ENCODE results near the gene P2RX7. TPM values are rescaled to one million over a fixed set of nuclear protein-coding genes. Genes with fewer than 3 reads are reported as not detected.
"Not testable (repeated sequence)": the region's sequence is repeated elsewhere in the genome, so short reads cannot be mapped to it uniquely, and the experiment has no call there.

The P2RX7 gene
- total RNA-seq, 1 donor from 2014 or later = 6.2 TPM

DNA sequence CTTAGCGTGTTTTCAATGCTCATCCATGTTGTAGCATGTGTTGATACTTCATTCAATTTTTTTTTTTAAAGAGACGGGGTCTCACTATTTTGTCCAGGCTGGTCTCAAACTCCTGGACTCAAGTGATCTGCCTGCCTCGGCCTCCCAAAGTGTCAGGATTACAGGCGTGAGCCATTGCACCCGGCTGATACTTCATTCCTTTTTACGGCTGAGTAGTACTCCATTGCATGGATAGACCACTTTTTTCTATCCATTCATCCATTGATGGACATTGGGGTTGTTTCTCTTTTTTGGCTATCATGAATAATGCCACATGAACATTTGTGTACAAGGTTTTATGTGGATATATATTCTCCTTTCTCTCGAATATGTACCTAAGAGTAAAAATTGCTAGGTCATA, 1.2 kb downstream of the P2RX7 start:
- H3K4me1 Mint-ChIP-seq = peaks cover 57% of the 10 kb centered on the region
- intact Hi-C loops (cut with micrococcal nuclease) = loop anchor here (1.0 kb wide), 1 partner anchor 10 kb away; no protein-coding TSS in a partner anchor
- peaks cover 14% of the 10 kb centered on the region for H3K36me3 Mint-ChIP-seq (ENCODE audit: low read depth)
- peak overlapping the region; percentile 92 for H3K4me3 Mint-ChIP-seq
- H3K27me3 Mint-ChIP-seq = no peaks in the 10 kb centered on the region
- H3K9me3 Mint-ChIP-seq = peaks cover 7% of the 10 kb centered on the region
- no peak for DNase-seq
- H3K27ac Mint-ChIP-seq = peak overlapping the region; percentile 49

DNA sequence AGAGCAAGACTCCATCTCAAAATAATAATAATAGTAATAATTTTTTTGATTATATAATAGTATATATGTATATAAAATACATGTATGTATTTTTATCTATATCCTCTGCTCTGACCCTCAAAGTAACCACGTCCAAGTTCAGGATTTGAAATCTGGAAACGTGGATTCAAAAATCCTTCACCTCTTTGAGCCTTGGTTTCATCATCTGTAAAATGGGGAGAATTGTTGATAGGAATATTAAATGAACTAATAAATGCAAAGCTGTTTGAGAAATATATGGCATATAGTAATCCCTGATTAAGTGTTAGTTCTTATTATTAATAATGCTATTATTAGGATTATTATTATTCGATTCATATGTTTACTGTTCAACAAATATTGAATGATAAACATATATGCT, 2.6 kb downstream of the P2RX7 start:
- H3K4me1 Mint-ChIP-seq = peaks cover 46% of the 10 kb centered on the region
- H3K27ac Mint-ChIP-seq = no peak overlapping the region
- no peaks in the 10 kb centered on the region for H3K27me3 Mint-ChIP-seq

DNA sequence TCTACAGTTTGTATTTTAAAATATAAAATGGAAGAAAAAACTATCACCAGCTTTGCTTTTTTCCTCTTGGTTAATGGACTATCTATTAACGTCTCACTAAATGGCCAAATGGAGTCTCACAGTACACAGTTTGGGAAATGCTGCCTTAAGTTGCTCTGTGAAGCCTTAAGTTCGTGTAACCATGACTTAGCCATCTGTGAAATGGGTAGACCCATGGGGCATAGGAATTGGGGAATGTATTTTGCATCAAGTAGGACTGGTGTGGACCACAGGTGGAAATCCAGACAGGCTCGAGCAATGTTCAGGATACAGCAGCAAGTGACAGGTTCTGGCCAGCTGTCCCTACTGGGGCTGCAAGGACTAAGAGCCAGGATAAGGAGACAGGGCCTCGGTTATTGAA, 4.8 kb downstream of the P2RX7 start:
- Mint-ChIP-seq H3K36me3 (ENCODE audit: low read depth) (peaks cover 21% of the 10 kb centered on the region), H3K27me3 (no peaks in the 10 kb centered on the region), H3K4me3 (no peak overlapping the region), H3K27ac (no peak overlapping the region), H3K4me1 (peaks cover 26% of the 10 kb centered on the region), H3K9me3 (peaks cover 3% of the 10 kb centered on the region)
- DNase-seq = no peak
- intact Hi-C loops (cut with micrococcal nuclease) = no loop called here

More for the DNA sequence above, 2.6 kb downstream of the P2RX7 start:
- Mint-ChIP-seq H3K4me3 (peak overlapping the region; percentile 51), H3K36me3 (ENCODE audit: low read depth) (peaks cover 12% of the 10 kb centered on the region), H3K9me3 (peaks cover under 1% of the 10 kb centered on the region)
- intact Hi-C loops (cut with micrococcal nuclease) = no loop called here
- no peak for DNase-seq

DNA sequence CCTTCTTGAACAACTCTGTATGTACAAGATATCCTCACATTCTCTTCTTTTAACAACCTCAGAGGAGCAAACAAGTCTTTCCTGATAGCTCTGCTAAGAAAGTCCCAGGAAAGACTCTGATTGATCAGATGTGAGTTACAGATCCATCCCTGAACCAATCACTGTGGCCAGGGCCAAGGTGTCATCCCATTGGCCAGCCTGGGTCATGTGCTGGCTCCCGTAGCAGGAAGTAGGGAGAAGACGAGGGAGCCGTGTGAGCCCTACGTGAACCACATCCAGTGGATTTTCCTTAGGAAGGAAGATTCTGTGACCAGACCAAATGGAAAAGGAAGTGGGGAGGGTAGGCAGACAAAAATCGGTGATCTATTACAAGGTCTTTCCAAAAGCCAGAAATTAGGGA, 5.6 kb downstream of the P2RX7 start:
- intact Hi-C loops (cut with micrococcal nuclease) = no loop called here
- Mint-ChIP-seq H3K4me3 (no peak overlapping the region), H3K4me1 (peaks cover 19% of the 10 kb centered on the region), H3K36me3 (ENCODE audit: low read depth) (peaks cover 23% of the 10 kb centered on the region), H3K27me3 (no peaks in the 10 kb centered on the region), H3K9me3 (peaks cover 5% of the 10 kb centered on the region), H3K27ac (no peak overlapping the region)
- no peak for DNase-seq

DNA sequence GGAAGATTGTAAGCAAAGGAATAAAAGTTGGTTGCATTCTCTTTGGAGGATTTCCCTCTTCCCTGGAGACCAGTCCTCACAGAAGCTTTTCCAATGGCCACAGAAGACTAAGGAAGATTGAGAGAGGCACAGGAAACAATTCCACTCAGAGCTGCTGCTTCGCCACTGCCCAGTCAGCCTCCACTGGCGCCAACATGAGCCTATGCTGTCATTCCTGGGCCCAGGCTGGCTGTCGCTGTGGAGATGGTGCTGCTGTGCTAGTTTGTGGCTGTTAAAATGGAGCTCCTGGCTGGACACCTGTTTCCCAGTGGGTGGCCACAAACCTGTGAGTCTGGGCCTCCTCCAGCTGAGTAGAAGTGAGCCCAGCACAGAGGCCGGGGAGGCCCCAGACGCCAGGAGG, 6.6 kb downstream of the P2RX7 start:
- Mint-ChIP-seq H3K27me3 (no peaks in the 10 kb centered on the region), H3K27ac (no peak overlapping the region), H3K4me1 (peaks cover 18% of the 10 kb centered on the region), H3K4me3 (no peak overlapping the region), H3K36me3 (ENCODE audit: low read depth) (peaks cover 23% of the 10 kb centered on the region), H3K9me3 (peaks cover 5% of the 10 kb centered on the region)
- intact Hi-C loops (cut with micrococcal nuclease) = no loop called here
- no peak for DNase-seq

DNA sequence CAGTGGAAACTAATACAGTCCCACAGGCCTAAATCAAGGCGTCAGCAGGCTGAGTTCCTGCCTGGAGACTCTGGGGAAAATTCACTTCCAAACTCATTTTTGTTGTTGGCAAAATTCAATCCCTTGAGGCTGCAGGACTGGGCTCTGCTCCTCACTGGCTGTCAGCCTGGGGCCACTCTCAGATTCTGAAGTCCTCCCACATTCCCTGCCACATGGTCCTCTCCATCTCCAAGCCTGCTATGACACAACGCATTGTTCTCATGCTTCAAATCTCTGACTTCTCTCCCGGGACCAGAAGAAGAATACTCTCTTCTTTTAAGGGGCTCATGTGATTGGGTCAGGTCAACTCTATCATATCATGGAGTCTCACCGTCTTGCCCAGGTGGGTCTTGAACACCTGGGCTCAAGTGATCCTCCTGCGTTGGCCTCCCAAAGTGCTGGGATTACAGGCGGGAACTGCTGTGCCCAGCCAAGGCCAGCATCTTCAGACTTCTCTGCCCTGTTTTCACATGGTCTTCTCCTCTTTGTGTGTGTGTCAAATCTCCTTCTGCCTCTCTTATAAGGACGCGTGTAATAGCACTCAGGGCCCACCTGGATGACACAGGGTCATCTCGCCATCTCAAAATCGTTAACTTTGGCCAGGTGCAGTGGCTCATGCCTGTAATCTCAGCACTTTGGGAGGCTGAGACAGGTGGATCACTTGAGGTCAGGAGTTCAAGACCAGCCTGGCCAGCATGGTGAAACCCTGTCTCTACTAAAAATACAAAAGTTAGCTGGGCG, 9.7 kb downstream of the P2RX7 start:
- intact Hi-C loops (cut with micrococcal nuclease) = loop anchor here (5.0 kb wide), 1 partner anchor 70 kb away; the partner anchor contains the start of gene P2RX4
- no peak for DNase-seq
- H3K27me3 Mint-ChIP-seq = no peaks in the 10 kb centered on the region
- peak overlapping the region; percentile 21 for H3K27ac Mint-ChIP-seq
- peaks cover 40% of the 10 kb centered on the region for H3K36me3 Mint-ChIP-seq (ENCODE audit: low read depth)
- H3K9me3 Mint-ChIP-seq = peaks cover 13% of the 10 kb centered on the region
- H3K4me3 Mint-ChIP-seq = no peak overlapping the region
- H3K4me1 Mint-ChIP-seq = peaks cover 32% of the 10 kb centered on the region

DNA sequence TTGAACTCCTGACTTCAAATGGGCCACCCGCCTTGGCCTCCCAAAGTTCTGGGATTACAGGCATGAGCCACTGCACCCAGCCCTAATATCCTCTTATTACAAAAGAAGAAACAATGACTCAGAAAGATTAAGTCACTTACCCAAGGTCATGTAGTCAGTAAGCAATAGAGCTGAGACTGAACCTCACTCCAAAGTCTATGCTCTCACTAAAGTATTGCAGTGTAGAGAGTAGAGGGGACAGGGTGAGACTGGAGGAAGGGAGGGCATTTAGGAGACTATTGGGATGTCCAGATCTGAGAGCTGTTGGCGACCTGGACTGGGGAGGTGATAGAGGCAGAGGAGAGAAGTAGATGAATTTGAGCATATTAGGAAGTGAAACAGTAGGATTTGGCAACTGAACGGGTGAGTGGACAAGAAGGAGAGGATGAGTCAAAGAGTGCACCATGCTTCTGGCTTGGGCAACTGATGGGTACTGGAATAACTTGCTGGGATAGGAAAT, 11.8 kb downstream of the P2RX7 start:
- DNase-seq = no peak
- no peaks in the 10 kb centered on the region for H3K27me3 Mint-ChIP-seq
- peaks cover 40% of the 10 kb centered on the region for H3K36me3 Mint-ChIP-seq (ENCODE audit: low read depth)
- peaks cover 13% of the 10 kb centered on the region for H3K9me3 Mint-ChIP-seq
- H3K4me3 Mint-ChIP-seq = peak overlapping the region; percentile 52
- peak overlapping the region; percentile 86 for H3K27ac Mint-ChIP-seq
- intact Hi-C loops (cut with micrococcal nuclease) = loop anchor here (1.0 to 5.0 kb wide), 2 partner anchors 11 to 68 kb away; partner anchors contain the start of gene P2RX4
- peaks cover 28% of the 10 kb centered on the region for H3K4me1 Mint-ChIP-seq

DNA sequence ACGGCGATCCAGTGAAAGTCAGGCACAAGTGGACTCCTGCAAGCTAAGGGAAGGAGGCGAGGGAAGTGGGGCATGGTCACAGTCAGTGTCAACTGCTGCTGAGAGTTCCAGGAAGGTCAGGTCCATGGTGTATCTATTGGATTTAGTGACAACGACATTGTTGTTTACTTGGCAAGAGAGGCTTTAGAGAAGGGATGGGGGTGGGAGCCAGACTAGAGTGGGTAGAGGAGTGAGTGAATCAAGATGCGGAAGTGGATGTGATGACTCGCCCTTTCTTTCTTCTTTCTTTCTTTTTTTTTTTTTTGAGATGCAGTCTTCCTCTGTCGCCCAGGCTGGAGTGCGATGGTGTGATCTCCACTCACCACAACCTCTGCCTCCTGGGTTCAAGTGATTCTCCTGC, 12.5 kb downstream of the P2RX7 start:
- intact Hi-C loops (cut with micrococcal nuclease) = loop anchor here (1.0 kb wide), 1 partner anchor 16 kb away; no protein-coding TSS in a partner anchor
- Mint-ChIP-seq H3K4me1 (peaks cover 26% of the 10 kb centered on the region), H3K9me3 (peaks cover 13% of the 10 kb centered on the region), H3K27ac (peak overlapping the region; percentile 86), H3K36me3 (ENCODE audit: low read depth) (peaks cover 43% of the 10 kb centered on the region), H3K27me3 (no peaks in the 10 kb centered on the region), H3K4me3 (peak overlapping the region; percentile 52)
- DNase-seq = peak; percentile 76

DNA sequence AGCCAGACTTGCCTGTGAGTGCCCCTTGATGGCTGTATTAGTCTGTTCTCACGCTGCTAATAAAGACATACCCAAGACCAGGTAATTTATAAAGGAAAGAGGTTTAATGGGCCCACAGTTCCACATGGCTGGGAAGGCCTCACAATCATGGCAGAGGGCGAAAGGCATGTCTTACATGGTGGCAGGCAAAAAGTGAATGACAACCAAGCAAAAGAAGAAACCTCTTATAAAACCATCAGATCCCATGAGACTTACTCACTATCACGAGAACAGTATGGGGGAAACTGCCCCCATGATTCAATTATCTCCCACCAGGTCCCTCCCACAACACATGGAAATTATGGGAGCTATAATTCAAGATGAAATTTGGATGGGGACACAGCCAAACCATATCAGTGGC, 16.6 kb downstream of the P2RX7 start:
- intact Hi-C loops (cut with micrococcal nuclease); DNase-seq; H3K27me3 Mint-ChIP-seq; H3K27ac Mint-ChIP-seq; H3K4me3 Mint-ChIP-seq; H3K9me3 Mint-ChIP-seq: not testable (repeated sequence)
- peaks cover 20% of the 10 kb centered on the region for H3K4me1 Mint-ChIP-seq
- peaks cover 30% of the 10 kb centered on the region for H3K36me3 Mint-ChIP-seq (ENCODE audit: low read depth)

DNA sequence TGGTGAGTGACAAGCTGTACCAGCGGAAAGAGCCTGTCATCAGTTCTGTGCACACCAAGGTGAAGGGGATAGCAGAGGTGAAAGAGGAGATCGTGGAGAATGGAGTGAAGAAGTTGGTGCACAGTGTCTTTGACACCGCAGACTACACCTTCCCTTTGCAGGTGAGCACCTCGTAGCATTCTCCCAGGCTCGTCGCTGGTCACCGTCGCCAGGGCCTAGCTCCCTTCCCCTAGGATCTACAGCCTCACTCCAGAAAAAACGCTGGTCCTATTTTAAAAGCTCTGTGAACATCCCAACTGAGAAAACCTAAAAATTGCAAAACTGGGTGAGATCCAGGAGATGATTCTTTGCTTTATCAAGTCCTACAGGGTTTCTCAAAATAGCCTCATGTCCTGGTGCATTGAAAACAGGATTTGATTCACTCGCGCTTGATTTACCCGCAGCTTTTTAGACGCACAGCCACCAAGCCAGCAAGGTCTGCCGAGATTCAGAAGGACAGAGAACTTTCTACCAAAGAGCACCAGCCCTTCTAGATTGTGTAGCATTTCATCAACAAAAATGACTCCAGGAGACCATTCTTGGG, 22.2 kb downstream of the P2RX7 start:
- Mint-ChIP-seq H3K27me3 (no peaks in the 10 kb centered on the region), H3K36me3 (ENCODE audit: low read depth) (peaks cover 43% of the 10 kb centered on the region), H3K9me3 (peaks cover 4% of the 10 kb centered on the region), H3K4me1 (peaks cover 2% of the 10 kb centered on the region), H3K4me3 (no peak overlapping the region), H3K27ac (no peak overlapping the region)
- intact Hi-C loops (cut with micrococcal nuclease) = no loop called here
- DNase-seq = no peak

DNA sequence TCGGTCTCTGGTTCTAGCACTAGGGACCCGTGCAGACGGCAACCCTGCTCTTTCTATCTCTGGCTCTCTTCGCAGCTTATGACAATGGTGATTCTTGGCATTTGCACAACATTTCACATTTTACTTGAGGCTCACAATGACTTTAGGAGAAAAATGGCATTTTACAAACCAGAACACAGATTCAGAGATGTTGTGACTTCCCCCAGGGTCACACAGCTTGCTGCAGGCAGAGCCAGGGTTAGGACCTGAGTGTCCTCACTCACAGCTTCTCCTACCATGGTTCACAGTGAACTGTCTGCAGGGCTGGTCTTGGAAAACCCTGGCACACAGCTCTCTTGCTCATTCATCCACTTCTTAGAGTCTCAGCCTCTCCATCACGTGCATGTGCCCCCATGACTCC, 23.7 kb downstream of the P2RX7 start:
- no peak overlapping the region for H3K4me3 Mint-ChIP-seq
- intact Hi-C loops (cut with micrococcal nuclease) = no loop called here
- H3K36me3 Mint-ChIP-seq (ENCODE audit: low read depth) = peaks cover 47% of the 10 kb centered on the region
- DNase-seq = no peak
- peaks cover 4% of the 10 kb centered on the region for H3K9me3 Mint-ChIP-seq
- no peak overlapping the region for H3K27ac Mint-ChIP-seq
- H3K27me3 Mint-ChIP-seq = no peaks in the 10 kb centered on the region
- peaks cover 2% of the 10 kb centered on the region for H3K4me1 Mint-ChIP-seq

DNA sequence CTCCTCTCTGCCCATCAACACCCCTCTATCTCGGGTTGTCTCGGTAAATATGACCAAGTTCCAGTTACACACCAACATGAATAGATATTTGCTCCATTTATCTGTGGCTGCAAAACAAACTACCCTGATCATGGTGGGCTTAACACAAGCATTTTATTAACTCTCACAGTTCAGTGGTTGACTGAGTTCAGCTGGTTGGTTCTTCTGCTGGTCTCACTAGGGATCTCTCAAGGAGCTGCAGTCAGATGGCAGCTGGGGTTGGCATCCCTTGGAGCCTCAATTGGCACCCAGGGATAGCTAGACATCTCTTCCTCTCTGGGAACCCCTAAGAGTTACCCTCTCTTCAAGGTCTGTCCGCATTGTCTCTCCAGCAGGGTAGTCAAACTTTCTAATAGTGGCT, 25.4 kb downstream of the P2RX7 start:
- Mint-ChIP-seq H3K27ac (no peak overlapping the region), H3K4me1 (peaks cover 2% of the 10 kb centered on the region), H3K9me3 (peaks cover 4% of the 10 kb centered on the region), H3K36me3 (ENCODE audit: low read depth) (peaks cover 53% of the 10 kb centered on the region), H3K4me3 (no peak overlapping the region), H3K27me3 (no peaks in the 10 kb centered on the region)
- no peak for DNase-seq
- intact Hi-C loops (cut with micrococcal nuclease) = no loop called here

DNA sequence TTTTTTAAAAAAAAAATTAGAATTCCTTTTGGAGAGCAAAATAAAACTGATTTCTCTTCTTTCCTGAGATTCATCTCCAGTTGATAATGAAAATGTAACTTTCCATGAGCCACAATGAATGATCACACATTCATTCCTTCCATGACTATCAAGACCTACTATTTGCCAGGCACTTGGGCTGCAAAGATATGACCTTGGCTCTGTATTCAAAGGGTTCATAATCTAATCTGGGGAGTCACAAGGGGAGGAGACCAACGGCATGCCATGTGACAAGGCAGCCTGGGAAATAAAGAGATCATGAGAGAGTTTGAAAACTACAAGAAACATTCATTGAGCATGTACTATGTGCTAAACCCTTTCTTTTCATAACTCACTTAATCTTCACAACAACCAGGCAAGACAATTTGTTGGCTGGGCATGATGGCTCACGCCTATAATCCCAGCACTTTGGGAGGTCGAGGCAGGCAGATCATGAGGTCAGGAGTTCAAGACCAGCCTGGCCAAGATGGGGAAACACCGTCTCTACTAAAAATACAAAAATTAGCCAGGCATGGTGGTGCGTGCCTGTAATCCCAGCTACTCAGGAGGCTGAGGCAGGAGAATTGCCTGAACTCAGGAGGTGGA, 26.2 kb downstream of the P2RX7 start:
- H3K27me3 Mint-ChIP-seq; H3K9me3 Mint-ChIP-seq; DNase-seq; H3K4me1 Mint-ChIP-seq; intact Hi-C loops (cut with micrococcal nuclease); H3K27ac Mint-ChIP-seq; H3K4me3 Mint-ChIP-seq: not testable (repeated sequence)
- H3K36me3 Mint-ChIP-seq (ENCODE audit: low read depth) = peaks cover 56% of the 10 kb centered on the region
